Neural cell (in vitro differentiated cells): ENCODE data around the gene SNX15.

Experiments used
- EZH2 ChIP-seq: fragments of 200-600, 300-800 bp; shearing (Covaris generic), sonication (generic); IDR thresholded peaks from 2 replicates; pipeline ENCODE4 v1.6.1; 2014; ENCODE audit warnings: antibody characterized with exemption, low read length, borderline replicate concordance, mild to moderate bottlenecking; ENCODE audit not compliant: insufficient read depth, poor library complexity, severe bottlenecking
- RAD21 ChIP-seq: fragments of 450-650 bp; conservative IDR thresholded peaks from 2 replicates; pipeline ENCODE4 v1.6.1; 2014; ENCODE audit warnings: antibody characterized with exemption, mild to moderate bottlenecking, moderate library complexity
- REST ChIP-seq: IDR thresholded peaks from 2 replicates; pipeline ENCODE4 v1.6.1; 2012; ENCODE audit warnings: borderline replicate concordance
- TF ChIP-seq, protein P1 (sequence below): fragments of 450-650 bp; IDR thresholded peaks from 2 replicates; pipeline ENCODE4 v1.5.1; 2014; ENCODE audit warnings: antibody characterized with exemption, mild to moderate bottlenecking, moderate library complexity; ENCODE audit not compliant: poor library complexity, severe bottlenecking

DNA sequence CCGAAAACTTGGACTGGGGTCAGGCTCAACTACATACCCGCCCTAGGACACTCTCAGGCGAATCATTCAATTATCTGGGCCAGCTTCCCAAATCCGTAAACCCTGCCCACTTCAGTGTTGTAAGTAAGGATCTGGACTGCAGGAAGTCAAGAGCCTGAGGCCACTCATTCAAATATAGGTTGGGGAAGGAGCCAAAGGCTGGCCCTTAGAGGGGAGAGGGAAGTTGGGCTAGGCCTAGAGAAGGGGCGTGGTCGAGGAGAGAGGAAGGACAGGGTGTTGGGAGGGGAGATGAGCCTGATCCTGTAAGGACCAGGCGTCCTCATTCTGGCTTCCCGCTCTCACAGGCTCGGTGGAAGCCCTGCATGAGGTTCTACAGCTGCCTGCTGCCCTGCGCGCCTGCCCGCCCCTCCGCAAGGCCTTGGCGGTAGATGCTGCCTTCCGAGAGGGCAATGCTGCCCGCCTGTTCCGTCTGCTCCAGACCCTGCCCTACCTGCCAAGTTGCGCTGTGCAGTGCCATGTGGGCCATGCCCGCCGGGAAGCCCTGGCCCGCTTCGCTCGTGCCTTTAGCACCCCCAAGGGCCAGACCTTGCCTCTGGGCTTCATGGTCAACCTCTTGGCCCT lies 16.8 kb downstream of the SNX15 start:
- TF ChIP-seq REST (no peak), RAD21 (no peak), EZH2 (no peak)
- TF ChIP-seq, protein P1, sequence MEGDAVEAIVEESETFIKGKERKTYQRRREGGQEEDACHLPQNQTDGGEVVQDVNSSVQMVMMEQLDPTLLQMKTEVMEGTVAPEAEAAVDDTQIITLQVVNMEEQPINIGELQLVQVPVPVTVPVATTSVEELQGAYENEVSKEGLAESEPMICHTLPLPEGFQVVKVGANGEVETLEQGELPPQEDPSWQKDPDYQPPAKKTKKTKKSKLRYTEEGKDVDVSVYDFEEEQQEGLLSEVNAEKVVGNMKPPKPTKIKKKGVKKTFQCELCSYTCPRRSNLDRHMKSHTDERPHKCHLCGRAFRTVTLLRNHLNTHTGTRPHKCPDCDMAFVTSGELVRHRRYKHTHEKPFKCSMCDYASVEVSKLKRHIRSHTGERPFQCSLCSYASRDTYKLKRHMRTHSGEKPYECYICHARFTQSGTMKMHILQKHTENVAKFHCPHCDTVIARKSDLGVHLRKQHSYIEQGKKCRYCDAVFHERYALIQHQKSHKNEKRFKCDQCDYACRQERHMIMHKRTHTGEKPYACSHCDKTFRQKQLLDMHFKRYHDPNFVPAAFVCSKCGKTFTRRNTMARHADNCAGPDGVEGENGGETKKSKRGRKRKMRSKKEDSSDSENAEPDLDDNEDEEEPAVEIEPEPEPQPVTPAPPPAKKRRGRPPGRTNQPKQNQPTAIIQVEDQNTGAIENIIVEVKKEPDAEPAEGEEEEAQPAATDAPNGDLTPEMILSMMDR, result no peak
